KMS-11 (cell line): ENCODE measurements around the gene PEX6.

ENCODE experiments used
- H2AFZ ChIP-seq: fragments of 200-600 bp; sonication (generic); 2 replicates; pipeline ENCODE4 v1.6.1; 2016; ENCODE audit warnings: antibody characterized with exemption, mixed run types, low read depth
- H3K27ac ChIP-seq: fragments of 200-600 bp; sonication (generic); 2 replicates; pipeline ENCODE4 v1.6.1; 2016; ENCODE audit warnings: mild to moderate bottlenecking, mixed run types
- H3K27me3 ChIP-seq: fragments of 200-600 bp; sonication (generic); 2 replicates; pipeline ENCODE4 v1.6.1; 2017; ENCODE audit warnings: mild to moderate bottlenecking, low read depth, mixed run types, moderate library complexity; ENCODE audit not compliant: insufficient read depth
- H3K36me3 ChIP-seq: fragments of 200-600 bp; sonication (generic); 2 replicates; pipeline ENCODE4 v1.6.1; 2017; ENCODE audit warnings: mild to moderate bottlenecking, mixed run types; ENCODE audit not compliant: insufficient read depth
- H3K4me1 ChIP-seq: fragments of 200-600 bp; sonication (generic); 2 replicates; pipeline ENCODE4 v1.6.1; 2016; ENCODE audit warnings: mild to moderate bottlenecking, low read depth, mixed run types; ENCODE audit not compliant: poor library complexity, severe bottlenecking
- H3K4me2 ChIP-seq: fragments of 200-600 bp; sonication (generic); 2 replicates; pipeline ENCODE4 v1.7.0; 2016; ENCODE audit warnings: mild to moderate bottlenecking, mixed run types
- H3K4me3 ChIP-seq: fragments of 200-600 bp; sonication (generic); IDR thresholded peaks from 2 replicates; pipeline ENCODE4 v1.6.1; 2017; ENCODE audit warnings: low read depth, low read length, mixed read lengths; ENCODE audit not compliant: insufficient read depth
- H3K79me2 ChIP-seq: fragments of 200-600 bp; sonication (generic); 2 replicates; pipeline ENCODE4 v1.6.1; 2016; ENCODE audit warnings: low read depth, mixed run types; ENCODE audit not compliant: insufficient read depth
- H3K9ac ChIP-seq: fragments of 200-600 bp; sonication (generic); 2 replicates; pipeline ENCODE4 v1.6.1; 2016; ENCODE audit warnings: mild to moderate bottlenecking, mixed run types
- H4K20me1 ChIP-seq: fragments of 200-600 bp; sonication (generic); 2 replicates; pipeline ENCODE4 v1.6.1; 2016; ENCODE audit warnings: mild to moderate bottlenecking, mixed run types; ENCODE audit not compliant: insufficient read depth
- CTCF ChIP-seq: fragments of 200-600 bp; sonication (generic); conservative IDR thresholded peaks from 2 replicates; pipeline ENCODE4 v1.6.1; 2017; ENCODE audit warnings: low read depth, mild to moderate bottlenecking, antibody characterized with exemption, low read length, moderate library complexity, mixed read lengths

Gene PEX6

DNA sequence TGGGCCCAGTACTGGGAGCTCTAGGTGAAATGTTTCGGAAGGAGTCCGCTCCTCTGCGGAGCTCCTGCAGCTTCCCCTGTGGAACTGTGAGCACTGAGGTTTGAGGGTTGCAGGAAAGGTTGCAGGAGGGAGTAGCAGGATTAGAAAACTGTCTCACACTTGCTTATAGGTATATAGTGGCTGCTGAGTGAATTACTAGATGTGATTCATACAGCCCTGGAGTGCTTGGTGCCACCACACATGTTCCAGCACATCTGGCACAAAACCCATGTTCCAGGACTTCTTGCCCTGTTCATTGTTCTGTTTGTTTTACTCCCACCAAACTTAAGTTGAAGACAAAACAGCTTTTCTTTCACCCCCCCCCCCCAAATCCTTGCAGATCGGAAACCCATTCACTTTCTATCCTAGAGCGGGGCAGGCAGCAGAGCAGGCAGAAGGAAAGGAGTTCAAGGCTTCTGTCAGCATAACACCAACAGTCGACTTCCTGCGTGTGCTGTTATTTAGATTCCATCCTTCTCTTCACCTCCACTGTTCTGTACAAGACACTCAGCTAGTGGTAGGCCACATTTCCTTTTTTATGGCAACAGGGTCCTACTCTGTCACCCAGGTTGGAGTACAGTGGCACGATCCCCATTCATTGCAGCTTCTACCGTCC is 669 bp upstream of the PEX6 start:
- H3K79me2 ChIP-seq, result peaks cover 11% of the 10 kb centered on the region
- H2AFZ ChIP-seq, result peak overlapping the region; percentile 97
- H3K36me3 ChIP-seq, result no peaks in the 10 kb centered on the region
- no peak overlapping the region for H3K4me3 ChIP-seq
- H3K4me1 ChIP-seq, result peaks cover 14% of the 10 kb centered on the region
- peak overlapping the region; percentile 91 for H3K9ac ChIP-seq
- peak overlapping the region; percentile 95 for H3K4me2 ChIP-seq
- no peak for TF ChIP-seq CTCF
- no peaks in the 10 kb centered on the region for H4K20me1 ChIP-seq
- no peaks in the 10 kb centered on the region for H3K27me3 ChIP-seq
- peak overlapping the region; percentile 72 for H3K27ac ChIP-seq

GRCh38 chr6:42978487-42978838 is 518 bp downstream of the PEX6 start:
- H3K27ac ChIP-seq, result peak overlapping the region; percentile 72
- peaks cover 11% of the 10 kb centered on the region for H3K79me2 ChIP-seq
- peak overlapping the region; percentile 91 for H3K9ac ChIP-seq
- no peaks in the 10 kb centered on the region for H3K27me3 ChIP-seq
- no peak overlapping the region for H3K4me3 ChIP-seq
- no peak for TF ChIP-seq CTCF
- H3K4me2 ChIP-seq, result peak overlapping the region; percentile 95
- no peaks in the 10 kb centered on the region for H4K20me1 ChIP-seq
- H2AFZ ChIP-seq, result peak overlapping the region; percentile 97
- H3K4me1 ChIP-seq, result peaks cover 14% of the 10 kb centered on the region
- H3K36me3 ChIP-seq, result no peaks in the 10 kb centered on the region

DNA sequence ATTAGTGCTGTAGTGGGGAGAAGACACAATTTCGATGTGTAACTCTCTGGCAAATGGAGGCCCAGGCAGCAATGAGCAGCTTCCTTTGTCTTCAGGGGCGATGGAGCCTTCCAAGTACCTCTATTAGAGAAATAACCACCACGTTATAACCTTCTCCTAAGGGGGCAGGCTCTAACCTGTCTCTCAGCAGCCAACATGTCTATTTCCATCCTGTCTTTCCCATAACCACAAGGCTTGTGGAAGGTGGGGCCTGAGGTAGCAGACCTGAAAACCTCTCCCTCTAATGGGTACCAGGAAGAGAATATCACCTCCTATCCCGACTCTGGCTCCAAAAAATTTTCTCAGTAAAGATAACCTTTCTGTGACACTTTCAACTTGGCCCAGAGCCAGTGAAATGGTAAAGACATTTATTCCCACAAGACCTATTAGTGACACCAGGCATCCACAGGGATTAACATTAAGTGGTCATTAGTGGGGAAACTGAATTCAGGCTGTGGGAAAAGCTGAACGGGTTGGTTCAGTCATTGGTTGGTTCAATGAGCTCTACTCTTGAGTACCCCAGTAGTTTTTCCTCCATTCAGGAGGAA is 4.0 kb downstream of the PEX6 start:
- Histone ChIP-seq H3K27ac (no peak overlapping the region), H3K79me2 (peaks cover 11% of the 10 kb centered on the region), H3K4me2 (no peak overlapping the region), H4K20me1 (no peaks in the 10 kb centered on the region), H3K27me3 (no peaks in the 10 kb centered on the region), H3K36me3 (no peaks in the 10 kb centered on the region), H3K9ac (no peak overlapping the region), H3K4me1 (peaks cover 11% of the 10 kb centered on the region), H2AFZ (no peak overlapping the region), H3K4me3 (no peak overlapping the region)
- no peak for TF ChIP-seq CTCF

- H3K27me3 ChIP-seq, result no peaks in the 10 kb centered on the region
- H4K20me1 ChIP-seq, result no peaks in the 10 kb centered on the region
- no peak overlapping the region for H3K4me3 ChIP-seq
- no peaks in the 10 kb centered on the region for H3K36me3 ChIP-seq
- peaks cover 11% of the 10 kb centered on the region for H3K79me2 ChIP-seq
- H3K9ac ChIP-seq, result no peak overlapping the region
- peaks cover 9% of the 10 kb centered on the region for H3K4me1 ChIP-seq
- H3K27ac ChIP-seq, result no peak overlapping the region
- no peak overlapping the region for H3K4me2 ChIP-seq
- no peak overlapping the region for H2AFZ ChIP-seq
- TF ChIP-seq CTCF, result no peak
Measured at GRCh38 chr6:42973926-42974325, 5.1 kb downstream of the PEX6 start.
